Psoas muscle (tissue), 8 donors: ENCODE data around the gene DDI1. TPM values are rescaled to one million over a fixed set of nuclear protein-coding genes. Genes with fewer than 3 reads are reported as not detected.

ENCODE experiments used
- ATAC-seq, 4 donors: fragments of 200-7000 bp; cut with Tn5 transposase; one replicate each; pipeline ENCODE4 v1.9.1; 2020; ENCODE audit warnings: moderate library complexity in 3 of 4, mild to moderate bottlenecking in 2 of 4
- DNase-seq, 2 donors: peaks; one replicate each; pipeline ENCODE4 v3.0.0-alpha.2; 2020
- H3K27ac ChIP-seq: fragments of 200-600 bp; one replicate; pipeline ENCODE4 v1.8.0; 2022
- H3K27me3 ChIP-seq, 3 donors: fragments of 200-600 bp in 1 of 3; one replicate each; pipeline versions ENCODE4 v1.6.1 to v1.8.0; 2013 to 2022; ENCODE audit warnings: low read length in 2 of 3, mild to moderate bottlenecking in 2 of 3, moderate library complexity in 1 of 3; ENCODE audit not compliant: insufficient read depth in 3 of 3
- H3K36me3 ChIP-seq, 2 donors: fragments of 200-600 bp in 1 of 2; one replicate each; pipeline versions ENCODE4 v1.6.1 to v1.8.0; 2013 to 2022; ENCODE audit warnings: low read depth in 1 of 2, mild to moderate bottlenecking in 1 of 2, moderate library complexity in 1 of 2; ENCODE audit not compliant: insufficient read depth in 1 of 2
- H3K4me1 ChIP-seq: fragments of 200-600 bp; one replicate; pipeline ENCODE4 v1.8.0; 2022
- H3K4me3 ChIP-seq: fragments of 200-600 bp; one replicate; pipeline ENCODE4 v1.8.0; 2022; ENCODE audit warnings: mild to moderate bottlenecking
- H3K9me3 ChIP-seq: fragments of 200-600 bp; one replicate; pipeline ENCODE4 v1.8.0; 2022
- WGBS, 3 donors: extraction: QIAGEN DNeasy Blood & Tissue Kit; methylation state at CpG; one replicate each; pipeline versions ENCODE4 v1.1.6 to v1.1.7; 2013; 5-methylcytosine and 5-hydroxymethylcytosine counted together
- intact Hi-C, 2 donors: fragments of 100-400 bp; cut with DNase I; formaldehyde crosslinking; loops; one replicate each; pipeline versions ENCODE4 v1.11.0 to v1.14.2; 2022
- polyA plus RNA-seq, 3 donors: library from polyadenylated mRNA; stranded (reverse); fragments of 200-250 nt; gene quantifications; one replicate each; pipeline ENCODE4 v1.2.3, GENCODE V29; 2013
- total RNA-seq, 4 donors: library from RNA; stranded (reverse); fragmentation: NEBNext Ultra II Directional in 2 of 4; extraction: Animal tissue kit (Norgen Biotek cat#: 25700) in 2 of 4; gene quantifications; one replicate each; pipeline versions ENCODE4 v1.2.1 to v1.2.4, GENCODE V29; 2021 to 2023
- TF ChIP-seq, protein P1 (sequence below): fragments of 200-600 bp; IDR thresholded peaks from one replicate; pipeline ENCODE4 v1.8.0; 2022; ENCODE audit warnings: antibody characterized with exemption
- donor health status: healthy with polysubstance abuse.
- donor health status: DM: no; HTN: no; CAD: no; lungs with moderate emphysema.
- donor health status: Bipolar disorder and iron deficiency.
- donor health status: healthy.
- donor health status: DM: yes; HTN: yes; CAD: no.
- donor health status: DM: no; HTN: no; CAD: no.
- donor health status: DM: no; HTN: no; CAD: no.
- donor health status: DM: yes; HTN: yes; CAD: no.

Gene DDI1
- total and polyA plus RNA-seq, 7 donors, result not detected

- no peaks in the 10 kb centered on the region for H3K36me3 ChIP-seq
- intact Hi-C loops, result no loop called here
- no peak for DNase-seq
- no peak overlapping the region for H3K4me3 ChIP-seq
- H3K4me1 ChIP-seq, result no peaks in the 10 kb centered on the region
- TF ChIP-seq, protein P1, sequence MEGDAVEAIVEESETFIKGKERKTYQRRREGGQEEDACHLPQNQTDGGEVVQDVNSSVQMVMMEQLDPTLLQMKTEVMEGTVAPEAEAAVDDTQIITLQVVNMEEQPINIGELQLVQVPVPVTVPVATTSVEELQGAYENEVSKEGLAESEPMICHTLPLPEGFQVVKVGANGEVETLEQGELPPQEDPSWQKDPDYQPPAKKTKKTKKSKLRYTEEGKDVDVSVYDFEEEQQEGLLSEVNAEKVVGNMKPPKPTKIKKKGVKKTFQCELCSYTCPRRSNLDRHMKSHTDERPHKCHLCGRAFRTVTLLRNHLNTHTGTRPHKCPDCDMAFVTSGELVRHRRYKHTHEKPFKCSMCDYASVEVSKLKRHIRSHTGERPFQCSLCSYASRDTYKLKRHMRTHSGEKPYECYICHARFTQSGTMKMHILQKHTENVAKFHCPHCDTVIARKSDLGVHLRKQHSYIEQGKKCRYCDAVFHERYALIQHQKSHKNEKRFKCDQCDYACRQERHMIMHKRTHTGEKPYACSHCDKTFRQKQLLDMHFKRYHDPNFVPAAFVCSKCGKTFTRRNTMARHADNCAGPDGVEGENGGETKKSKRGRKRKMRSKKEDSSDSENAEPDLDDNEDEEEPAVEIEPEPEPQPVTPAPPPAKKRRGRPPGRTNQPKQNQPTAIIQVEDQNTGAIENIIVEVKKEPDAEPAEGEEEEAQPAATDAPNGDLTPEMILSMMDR, result no peak
- H3K9me3 ChIP-seq, result no peaks in the 10 kb centered on the region
- no peak for ATAC-seq
- H3K27ac ChIP-seq, result no peak overlapping the region
- no peaks in the 10 kb centered on the region for H3K27me3 ChIP-seq
Measured at GRCh38 chr11:104033134-104033533, 3.3 kb upstream of the DDI1 start.

GRCh38 chr11:104033561-104033960 lies 2.9 kb upstream of the DDI1 start:
- Histone ChIP-seq H3K36me3 (no peaks in the 10 kb centered on the region), H3K27ac (no peak overlapping the region), H3K4me3 (no peak overlapping the region), H3K27me3 (no peaks in the 10 kb centered on the region), H3K9me3 (no peaks in the 10 kb centered on the region), H3K4me1 (no peaks in the 10 kb centered on the region)
- TF ChIP-seq, protein P1, result no peak
- no peak for DNase-seq
- no peak for ATAC-seq
- WGBS, 3 donors, result 33 to 75% (median 44%) methylated on average over 1 of the region's 1 CpG
- intact Hi-C loops, result no loop called here

- ATAC-seq, result no peak
- DNase-seq, result no peak
- H3K9me3 ChIP-seq, result no peaks in the 10 kb centered on the region
- H3K27ac ChIP-seq, result no peak overlapping the region
- TF ChIP-seq, protein P1, result no peak
- no peak overlapping the region for H3K4me3 ChIP-seq
- intact Hi-C loops, result no loop called here
- H3K4me1 ChIP-seq, result no peaks in the 10 kb centered on the region
- WGBS, 3 donors, result 94 to 99% (median 96%) methylated on average over 21 of the region's 21 CpGs
- no peaks in the 10 kb centered on the region for H3K36me3 ChIP-seq
- H3K27me3 ChIP-seq, result no peaks in the 10 kb centered on the region
Measured at GRCh38 chr11:104036995-104037394, 555 bp downstream of the DDI1 start.

DNA sequence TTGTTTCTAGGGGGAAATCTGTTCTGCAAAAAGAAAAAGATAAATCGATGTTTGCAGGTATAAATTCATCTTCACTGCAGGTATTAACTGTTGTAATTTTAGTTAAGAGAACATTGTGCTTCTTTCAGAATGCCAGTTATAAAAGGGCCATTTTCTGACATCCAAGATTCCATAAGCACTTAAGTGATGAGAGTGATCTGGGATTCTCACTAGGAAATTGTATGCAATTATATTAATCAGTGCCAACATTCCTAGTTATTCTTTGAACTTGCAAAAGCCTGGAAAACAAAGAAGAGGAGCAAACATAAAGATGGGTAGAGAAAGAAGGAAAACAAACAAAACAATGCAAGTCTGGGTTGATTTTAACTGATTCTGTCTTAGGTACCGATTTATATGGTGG lies 5.4 kb downstream of the DDI1 start:
- 90 to 97% (median 92%) methylated on average over 2 of the region's 2 CpGs for WGBS, 3 donors

DNA sequence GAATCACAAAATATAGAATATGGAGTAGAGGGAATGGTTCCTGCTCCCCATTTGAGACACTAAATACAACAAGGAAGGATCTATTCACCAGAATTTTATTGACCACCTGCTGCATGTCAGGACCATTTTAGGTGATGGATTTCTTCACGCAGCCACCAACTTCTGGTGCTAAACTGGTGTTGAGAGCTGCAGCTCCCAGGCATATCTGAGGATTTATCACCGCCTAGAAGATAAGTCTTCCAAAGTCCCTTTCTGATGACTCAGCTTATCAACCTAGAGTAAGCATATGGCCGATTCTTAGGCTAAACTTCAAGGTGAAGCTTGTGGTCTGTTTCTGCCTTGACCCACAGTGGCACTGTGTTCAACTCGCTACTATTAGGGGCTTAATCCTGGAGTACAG lies 6.7 kb downstream of the DDI1 start:
- Histone ChIP-seq H3K4me1 (no peaks in the 10 kb centered on the region), H3K27me3 (no peaks in the 10 kb centered on the region), H3K4me3 (no peak overlapping the region), H3K36me3 (no peaks in the 10 kb centered on the region), H3K27ac (no peak overlapping the region), H3K9me3 (no peaks in the 10 kb centered on the region)
- intact Hi-C loops, result no loop called here
- ATAC-seq (no peak), DNase-seq (no peak)
- WGBS, 3 donors, result 78 to 85% (median 80%) methylated on average over 4 of the region's 4 CpGs
- TF ChIP-seq, protein P1, result no peak

More for the DNA sequence above, 5.4 kb downstream of the DDI1 start:
- Histone ChIP-seq H3K27me3 (no peaks in the 10 kb centered on the region), H3K9me3 (no peaks in the 10 kb centered on the region), H3K4me3 (no peak overlapping the region), H3K4me1 (no peaks in the 10 kb centered on the region), H3K27ac (no peak overlapping the region), H3K36me3 (no peaks in the 10 kb centered on the region)
- no peak for ATAC-seq
- DNase-seq, result no peak
- TF ChIP-seq, protein P1, result no peak
- intact Hi-C loops, result no loop called here
